NCI-H2227 (cell line): ENCODE data around the gene CHST10.

Experiments
- DNase-seq: peaks from one replicate; lab custom pipeline; 2025; ENCODE audit not compliant: unreplicated experiment; lab: John Stamatoyannopoulos, UW

CHST10 gene

GRCh38 chr2:100416935-100417710 lies at the start of gene CHST10:
TSS of gene CHST10 (minus strand) at chr2:100417668. CDS start at chr2:100406675, 10,993 bp downstream.
- peak; percentile 91 for DNase-seq

DNA sequence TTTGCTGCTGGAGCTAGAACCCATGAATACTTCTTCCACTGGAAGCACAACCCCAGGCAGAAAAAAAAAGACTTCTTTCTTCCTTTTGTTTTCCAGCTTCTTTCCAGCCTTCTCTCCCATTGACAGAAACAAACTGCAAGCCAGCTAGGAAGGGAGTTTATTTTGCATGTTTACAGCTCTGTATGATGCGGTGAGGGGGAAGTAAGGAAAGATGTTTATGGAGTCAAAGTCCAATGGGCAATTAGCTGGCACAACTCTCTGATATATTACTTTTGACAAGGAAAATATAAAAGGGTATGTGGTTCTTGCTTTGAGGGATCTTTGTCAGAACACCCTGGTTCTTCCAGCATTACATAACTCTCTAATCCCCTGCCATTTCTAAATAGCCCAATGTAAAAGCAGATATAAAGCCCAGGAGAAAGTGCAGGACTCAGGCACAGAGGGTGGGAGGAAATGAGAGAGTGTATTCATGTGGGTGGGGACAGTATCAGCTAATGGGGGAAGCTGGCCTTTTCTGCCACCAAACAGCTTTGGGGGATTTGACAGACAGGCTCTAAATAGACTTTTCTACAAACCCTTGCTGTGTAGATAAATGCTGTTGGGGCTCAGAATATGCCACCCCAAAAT lies 43.5 kb upstream of the CHST10 start:
- DNase-seq = no peak

DNA sequence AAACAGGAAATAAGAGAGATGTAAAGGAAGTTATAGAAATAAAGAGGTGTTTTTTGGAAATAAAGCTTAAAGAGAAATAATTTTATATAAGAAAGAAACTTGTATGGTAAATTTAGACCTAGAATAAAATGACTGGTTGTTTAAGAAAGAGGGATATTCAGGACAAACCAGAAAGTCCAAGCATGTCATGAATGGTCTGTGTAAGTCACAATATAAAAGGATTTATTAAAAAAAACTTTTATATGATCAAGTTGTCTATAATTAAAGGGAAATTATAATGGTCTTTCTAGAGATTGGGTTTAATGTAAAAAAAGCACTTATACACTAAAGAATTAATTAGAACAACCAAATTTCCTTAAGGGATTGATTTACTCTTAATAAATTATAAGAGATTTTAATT lies 38.9 kb upstream of the CHST10 start:
- peak; percentile 6 for DNase-seq

- DNase-seq = no peak
These were observed 36.4 kb upstream of the CHST10 start for GRCh38 chr2:100453853-100454252.

- DNase-seq = no peak
These were observed 34.3 kb upstream of the CHST10 start for GRCh38 chr2:100451734-100452133.

DNA sequence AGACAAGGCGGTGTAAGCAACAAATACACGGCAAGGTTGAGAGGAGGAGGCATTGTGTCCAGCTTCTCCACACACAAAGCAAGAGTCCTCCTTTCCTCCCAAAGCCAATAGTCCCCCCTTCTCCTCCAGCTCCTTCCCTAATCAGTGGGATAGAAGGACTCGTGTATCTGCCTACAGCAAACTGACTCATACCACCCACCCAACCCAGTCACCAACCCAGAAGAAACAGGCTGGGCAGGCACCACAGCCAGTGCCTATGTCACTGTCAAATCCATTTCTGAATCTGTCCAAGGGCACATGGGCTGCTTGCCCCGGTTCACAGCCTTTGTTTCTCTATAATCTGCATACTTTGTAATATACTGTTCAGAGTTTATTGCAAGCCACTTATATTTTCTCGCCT lies 33.6 kb upstream of the CHST10 start:
- no peak for DNase-seq

DNA sequence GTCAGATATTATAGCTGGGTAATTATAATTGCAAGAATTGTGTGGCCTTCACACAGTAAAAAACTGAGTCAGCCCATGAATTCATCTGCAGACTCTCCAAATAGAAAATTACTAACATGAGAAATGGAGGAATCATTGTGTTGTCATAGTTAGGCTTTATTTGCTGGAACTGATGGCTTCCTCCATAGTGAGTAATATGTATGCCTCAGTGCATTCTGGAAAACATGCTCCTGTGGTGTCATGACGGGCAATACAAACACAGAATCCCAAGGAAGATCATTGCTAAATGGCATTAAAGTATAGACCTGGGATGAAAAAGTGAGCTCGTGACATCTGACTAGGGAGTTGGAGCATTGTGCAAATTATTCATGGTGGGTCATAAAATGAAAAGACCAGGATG lies 29.2 kb upstream of the CHST10 start:
- DNase-seq = no peak

GRCh38 chr2:100437751-100438150 lies 20.3 kb upstream of the CHST10 start:
- DNase-seq = no peak

- DNase-seq = no peak
These were observed 12.3 kb upstream of the CHST10 start for GRCh38 chr2:100429726-100430125.

DNA sequence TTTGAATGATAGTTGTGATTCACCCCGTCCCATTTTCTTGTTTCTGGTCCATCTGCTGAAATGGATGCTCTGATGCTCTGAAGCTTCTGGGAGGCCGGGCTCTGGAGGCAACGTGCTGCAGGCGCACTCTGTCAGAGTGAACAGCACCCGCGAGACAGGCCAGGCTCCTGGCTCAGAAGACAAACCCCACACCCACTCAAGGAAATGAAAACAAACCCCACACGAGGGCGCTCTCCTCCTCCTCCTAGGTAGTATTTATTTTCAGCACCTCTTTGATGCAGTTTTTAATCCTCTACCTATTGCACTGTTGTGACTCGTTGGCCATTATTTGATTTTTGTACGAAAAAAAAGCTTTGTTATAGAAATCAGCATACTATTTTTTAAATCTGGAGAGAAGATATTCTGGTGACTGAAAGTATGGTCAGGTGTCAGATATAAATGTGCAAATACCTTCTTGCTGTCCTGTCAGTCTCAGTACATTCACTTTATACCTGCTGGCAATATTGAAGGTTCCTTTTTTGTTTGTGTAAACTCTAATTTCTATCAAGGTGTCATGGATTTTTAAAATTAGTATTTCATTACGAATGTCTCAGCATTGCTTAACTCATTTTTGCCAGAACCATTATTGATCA lies 10.3 kb upstream of the CHST10 start:
- DNase-seq = no peak

DNA sequence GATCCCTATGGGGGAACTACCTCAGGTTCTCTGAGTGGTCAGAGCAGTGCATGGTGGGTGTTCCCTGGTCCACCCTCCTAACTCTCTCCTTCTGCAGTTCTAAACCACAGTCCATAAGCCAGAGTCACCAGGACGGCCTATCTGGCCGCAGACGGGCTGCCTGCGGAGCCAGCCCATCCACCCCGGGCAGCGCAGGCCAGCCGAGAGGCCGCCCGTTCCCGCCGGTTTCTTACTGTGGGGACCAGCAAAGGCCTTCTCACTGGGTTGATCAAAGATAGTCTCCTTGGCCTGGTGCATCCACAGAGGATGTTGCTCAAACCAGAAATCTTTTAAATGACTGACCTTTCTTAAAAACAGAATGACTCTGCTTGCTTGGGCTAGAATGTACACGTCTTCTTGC lies 9.6 kb upstream of the CHST10 start:
- DNase-seq = no peak

GRCh38 chr2:100426384-100426720 lies 8.9 kb upstream of the CHST10 start:
- DNase-seq = no peak

DNA sequence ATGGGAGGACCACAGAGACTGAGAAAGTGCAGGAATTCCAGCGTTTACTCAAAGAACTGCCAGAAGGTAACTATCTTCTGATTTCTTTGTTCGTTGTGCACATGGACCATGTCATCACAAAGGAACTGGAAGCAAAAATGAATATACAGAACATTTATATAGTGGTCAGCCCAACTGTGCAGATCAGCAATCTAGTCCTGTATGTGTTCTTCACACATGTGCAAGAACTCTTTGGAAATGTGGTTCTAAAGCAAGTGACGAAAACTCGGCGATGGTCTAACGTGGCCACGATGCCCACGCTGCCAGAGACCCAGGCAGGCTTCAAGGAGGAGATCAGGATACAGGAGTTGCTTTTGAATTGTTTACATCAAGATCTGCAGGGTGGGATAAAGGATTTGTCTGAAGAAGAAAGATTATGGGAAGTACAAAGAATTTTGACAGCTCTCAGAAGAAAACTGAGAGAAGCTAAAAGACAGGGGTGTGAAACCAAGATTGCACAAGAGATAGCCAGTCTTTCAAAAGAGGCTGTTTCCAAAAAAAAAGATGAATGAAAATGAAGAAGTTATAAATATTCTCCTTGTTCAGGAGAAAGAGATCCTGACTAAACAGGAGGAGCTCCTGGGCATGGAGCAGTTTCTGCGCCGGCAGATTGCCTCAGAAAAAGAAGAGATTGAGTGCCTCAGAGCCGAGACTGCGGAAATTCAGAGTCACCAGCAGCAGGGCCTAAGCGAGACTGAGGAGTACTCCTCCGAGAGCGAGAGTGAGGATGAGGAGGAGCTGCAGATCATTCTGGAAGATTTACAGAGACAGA lies 8.3 kb upstream of the CHST10 start:
- no peak for DNase-seq

DNA sequence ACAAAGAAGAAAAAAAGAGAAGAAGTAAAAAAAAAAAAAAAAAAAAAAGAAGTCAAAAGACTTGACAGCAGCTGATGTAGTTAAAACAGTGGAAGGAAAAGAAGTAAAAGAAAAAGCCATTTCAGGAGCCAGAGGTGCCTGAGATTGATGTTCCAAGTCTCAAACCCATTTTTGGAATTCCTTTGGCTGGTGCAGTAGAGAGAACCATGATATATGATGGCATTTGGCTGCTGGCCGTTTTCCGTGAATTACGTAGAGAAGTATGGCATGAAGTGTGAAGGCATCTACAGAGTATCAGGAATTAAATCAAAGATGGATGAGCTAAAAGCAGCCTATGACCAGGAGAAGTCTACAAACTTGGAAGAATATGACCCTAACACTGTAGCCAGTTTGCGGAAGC lies 7.6 kb upstream of the CHST10 start:
- no peak for DNase-seq

DNA sequence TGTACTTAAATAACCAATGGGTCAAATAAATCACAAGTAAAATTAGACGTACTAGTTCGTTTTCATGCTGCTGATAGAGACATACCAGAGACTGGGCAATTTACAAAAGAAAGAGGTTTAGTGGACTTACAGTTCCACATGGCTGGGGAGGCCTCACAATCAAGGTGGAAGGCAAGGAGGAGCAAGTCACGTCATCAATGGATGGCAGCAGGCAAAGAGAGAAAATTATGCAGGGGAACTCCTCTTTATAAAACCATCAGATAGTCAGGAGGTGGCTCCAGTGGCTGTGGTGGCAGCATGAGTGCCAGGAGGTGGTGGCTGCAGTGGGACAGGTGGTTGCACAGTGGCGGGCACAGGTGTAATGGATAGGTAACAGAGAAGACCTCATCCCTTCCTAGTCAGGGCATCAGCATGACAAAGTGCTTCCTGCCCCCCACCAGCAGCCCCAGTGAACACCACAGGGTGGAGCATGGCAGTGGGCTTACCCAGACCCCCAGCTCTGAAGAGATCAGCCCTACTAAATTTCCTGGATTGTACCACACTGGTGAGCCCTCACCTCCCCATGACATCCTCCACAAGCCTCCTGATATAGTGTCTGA lies 6.9 kb upstream of the CHST10 start:
- no peak for DNase-seq

DNA sequence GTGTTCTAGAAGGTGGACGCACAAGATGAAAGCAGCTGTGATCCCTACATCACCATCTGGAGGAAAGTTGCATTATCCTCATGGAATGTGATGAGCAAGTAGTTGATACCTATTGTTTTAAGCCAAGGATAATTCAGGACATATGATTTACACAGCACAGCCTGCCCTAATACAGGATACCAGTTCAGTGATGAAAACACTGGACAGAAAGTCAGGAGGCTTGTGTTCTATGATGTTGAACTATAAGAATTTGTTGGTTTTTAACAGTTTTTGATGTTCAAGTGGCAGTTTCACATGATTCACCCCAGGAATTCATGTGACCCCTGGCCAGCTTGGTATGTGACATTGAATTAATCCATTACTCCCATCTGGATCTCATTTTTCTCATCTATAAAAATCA lies 6.2 kb upstream of the CHST10 start:
- no peak for DNase-seq

DNA sequence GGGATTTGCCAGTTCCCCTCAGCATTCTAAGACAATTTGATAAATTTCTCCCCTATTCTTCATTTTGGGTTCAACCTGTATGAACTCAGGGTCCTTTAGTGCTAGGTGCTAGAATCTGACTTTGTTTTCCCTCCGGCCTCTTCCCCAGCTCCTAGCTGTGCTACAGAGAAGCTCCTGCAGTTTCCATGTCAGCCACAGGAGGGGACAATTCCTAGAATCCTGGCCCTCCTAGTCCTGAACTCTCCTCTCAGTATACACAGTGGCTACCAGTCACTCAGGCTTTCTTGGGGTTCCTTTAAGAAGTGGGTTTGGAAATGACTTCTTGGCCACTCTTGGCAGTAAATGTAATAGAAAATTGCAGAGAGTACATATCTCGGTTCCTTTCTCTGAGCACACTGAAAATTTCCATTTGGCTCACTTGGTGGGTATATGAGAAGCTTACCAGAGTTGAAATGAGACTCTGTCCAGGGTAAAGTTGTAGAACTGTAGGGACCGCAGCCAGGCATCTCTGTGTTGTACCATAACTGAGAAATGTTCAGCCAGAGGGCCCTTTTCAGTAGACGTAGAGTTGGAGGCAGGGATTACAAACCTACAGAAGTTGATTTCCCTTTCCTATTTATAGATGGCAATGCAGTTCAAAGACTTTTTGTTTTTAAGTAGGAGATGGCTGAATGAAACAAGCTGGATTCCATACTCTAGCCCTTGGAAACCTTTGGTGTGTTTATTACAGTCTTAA lies 5.0 kb upstream of the CHST10 start:
- DNase-seq = peak; percentile 36

- no peak for DNase-seq
These were observed 2.4 kb upstream of the CHST10 start for GRCh38 chr2:100419915-100420314.

- no peak for DNase-seq
These were observed 1.0 kb upstream of the CHST10 start for GRCh38 chr2:100418406-100418962.

DNA sequence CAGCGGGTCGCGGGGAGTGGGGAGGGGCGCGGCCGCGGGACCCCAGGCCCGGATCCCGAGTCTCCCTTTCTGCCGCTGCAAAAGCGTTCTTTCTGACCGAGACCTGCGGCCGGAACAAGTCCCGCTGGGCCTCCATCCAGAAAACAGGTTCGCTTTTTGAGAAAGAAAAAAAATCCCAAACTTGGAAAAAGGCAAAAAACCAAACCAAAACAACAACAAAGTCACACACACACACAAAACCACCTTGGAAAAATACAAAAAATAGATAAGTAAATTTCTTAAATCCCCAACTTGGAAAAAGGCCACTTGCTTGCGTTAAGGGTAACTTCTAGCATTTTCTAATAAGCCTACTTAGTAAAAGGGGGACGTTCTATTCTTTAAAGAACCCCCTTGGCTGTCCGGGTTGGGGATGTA lies 250 bp upstream of the CHST10 start:
- DNase-seq = no peak
